Fibroblast of pulmonary artery (primary cell): ENCODE measurements around the gene GTF2F1.
"Not testable (repeated sequence)": the region's sequence is repeated elsewhere in the genome, so short reads cannot be mapped to it uniquely, and the experiment has no call there.

Experiments used
- DNase-seq: peaks from one replicate; pipeline ENCODE4 v3.0.0-alpha.2; 2010; ENCODE audit warnings: low read depth
- H3K4me3 ChIP-seq: replicated peaks from 2 replicates; pipeline ENCODE4 v1.5.1; 2011; ENCODE audit warnings: low read depth, mild to moderate bottlenecking, control low read depth, low read length, moderate library complexity
- CTCF ChIP-seq: IDR thresholded peaks from 2 replicates; pipeline ENCODE4 v1.5.1; 2011; ENCODE audit warnings: mild to moderate bottlenecking, control low read depth, low read length, inconsistent platforms; ENCODE audit errors: missing control alignments

Gene GTF2F1

DNA sequence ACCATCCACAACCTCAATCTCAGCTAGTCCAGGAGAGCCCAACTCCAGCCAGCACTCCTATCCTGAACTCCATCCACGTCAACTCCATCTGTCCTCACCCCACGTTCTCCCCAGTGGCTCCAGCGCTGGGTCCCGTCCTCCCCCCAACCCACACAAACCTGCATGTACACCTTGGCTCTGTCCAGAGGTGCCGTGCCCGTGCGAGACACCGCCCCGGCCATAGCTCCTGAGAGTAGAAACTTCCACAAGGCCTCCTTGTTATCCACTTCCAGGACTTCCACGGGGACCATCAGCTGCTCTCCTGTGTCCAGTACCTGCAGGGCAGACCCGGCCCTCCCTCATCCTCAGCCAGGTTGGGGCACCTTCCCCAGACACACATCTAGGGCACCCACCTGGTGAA, 38.9 kb upstream of the GTF2F1 start:
- TF ChIP-seq CTCF = no peak
- no peak overlapping the region for H3K4me3 ChIP-seq
- no peak for DNase-seq

DNA sequence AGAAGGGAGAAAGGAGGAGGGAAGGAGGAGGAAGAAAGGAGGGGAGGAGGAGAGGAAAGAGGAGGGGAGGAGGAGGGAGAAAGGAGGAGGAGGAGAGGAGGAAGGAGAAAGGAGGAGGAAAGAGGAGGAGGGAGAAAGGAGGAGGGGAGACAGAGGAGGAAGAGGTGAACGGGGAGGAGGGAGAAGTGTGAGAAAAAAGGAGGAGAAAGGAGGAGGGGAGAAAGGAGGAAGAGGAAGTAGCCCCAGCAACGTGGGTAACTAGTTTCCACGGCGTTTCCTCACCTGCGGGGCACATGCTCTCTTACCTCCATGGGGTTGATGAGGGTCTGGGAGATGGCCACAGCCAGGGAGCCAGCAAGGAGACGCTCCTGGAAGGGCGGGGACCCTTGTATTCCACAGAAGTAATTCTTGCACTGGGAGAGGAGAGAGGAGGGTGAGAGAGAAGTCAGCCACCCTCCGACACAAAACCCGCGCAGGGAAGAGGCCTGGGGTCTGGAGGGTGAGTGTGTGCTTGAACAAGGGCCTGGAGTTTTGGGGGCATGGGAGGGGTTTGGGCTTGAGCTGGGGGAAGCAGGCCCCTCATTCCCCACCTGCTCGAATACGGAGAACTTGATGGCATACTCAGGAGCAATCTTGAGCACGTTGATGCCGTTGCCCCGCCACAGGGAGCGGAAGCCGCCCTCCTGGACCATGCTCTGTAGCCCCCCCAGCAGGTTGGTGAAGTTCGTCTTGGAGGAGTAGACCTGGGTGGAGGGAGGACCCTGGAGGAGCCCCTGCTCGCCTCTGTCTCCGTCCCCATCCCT, 36.7 kb upstream of the GTF2F1 start:
- no peak for TF ChIP-seq CTCF
- no peak overlapping the region for H3K4me3 ChIP-seq
- no peak for DNase-seq

- not testable (repeated sequence) for H3K4me3 ChIP-seq, DNase-seq
These were observed 35.9 kb upstream of the GTF2F1 start for GRCh38 chr19:6428692-6429418.

GRCh38 chr19:6427131-6427530, 34.2 kb upstream of the GTF2F1 start:
- no peak for TF ChIP-seq CTCF
- no peak for DNase-seq
- no peak overlapping the region for H3K4me3 ChIP-seq

DNA sequence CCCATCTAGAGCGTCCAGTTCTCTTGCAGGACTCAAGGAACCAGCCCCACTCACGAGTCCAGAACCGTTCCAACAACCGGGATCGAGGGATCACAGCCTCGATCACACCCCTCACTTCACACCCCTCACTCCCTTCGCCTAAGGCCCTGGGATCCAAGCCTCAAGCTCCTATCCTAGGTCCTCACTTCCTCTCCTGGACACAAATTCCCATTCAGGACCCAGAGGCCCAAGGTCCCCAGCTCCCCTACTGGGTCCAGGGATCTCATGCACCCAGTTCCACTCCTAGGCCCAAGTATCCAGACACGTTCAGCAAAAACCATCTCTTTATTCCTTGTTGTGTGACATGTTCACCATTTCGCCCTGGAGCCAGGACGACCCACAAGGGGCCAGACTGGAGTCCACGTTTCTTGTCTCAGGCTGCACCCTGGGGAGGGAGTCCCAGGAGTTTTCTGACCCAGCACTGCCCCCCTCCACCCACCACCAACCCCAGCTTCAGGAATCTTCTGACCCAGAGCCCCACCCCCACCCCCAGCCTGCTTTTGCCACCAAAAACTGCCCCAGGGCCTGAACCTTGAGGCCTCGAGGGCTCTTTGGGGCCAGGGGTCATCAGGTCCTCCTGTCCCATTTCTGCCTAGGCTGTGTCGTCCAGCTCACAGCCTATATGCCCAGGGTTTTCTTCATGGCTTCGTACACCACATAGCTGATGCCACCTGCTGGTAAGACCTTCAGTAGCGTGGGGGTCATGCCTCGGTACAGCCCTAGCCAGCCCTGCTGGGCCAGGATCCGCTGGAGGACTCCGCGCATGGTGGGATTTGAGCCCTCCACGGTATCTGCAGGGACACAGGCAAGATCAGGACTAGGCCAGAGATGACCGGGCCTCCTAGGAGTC, 33.0 kb upstream of the GTF2F1 start:
- no peak overlapping the region for H3K4me3 ChIP-seq
- no peak for TF ChIP-seq CTCF
- DNase-seq = no peak

GRCh38 chr19:6424939-6425731, 32.2 kb upstream of the GTF2F1 start:
- TF ChIP-seq CTCF = no peak
- peak; percentile 100 for DNase-seq
- H3K4me3 ChIP-seq = no peak overlapping the region
